ENCODE measurements around the gene MANBA. TPM values are rescaled to one million over a fixed set of nuclear protein-coding genes. Genes with fewer than 3 reads are reported as not detected.
"Not testable (repeated sequence)": the region's sequence is repeated elsewhere in the genome, so short reads cannot be mapped to it uniquely, and the experiment has no call there.

The MANBA gene
- total and polyA plus RNA-seq, 7 experiments from 2014 or later: 15.7 to 56.4 (median 26.0) TPM

- peaks cover 0 to 9% (median 4%) of the 10 kb centered on the region in 7 donors for H3K4me1 Mint-ChIP-seq
- no peak overlapping the region for H3K4me3 Mint-ChIP-seq
- POLR2A ChIA-PET: no interaction called here
- Histone ChIP-seq H3K4me3 (ENCODE audit: low read length) (no peak overlapping the region), H3K27ac (ENCODE audit: low read depth, low read length) (no peak overlapping the region), H3K4me1 (ENCODE audit: control insufficient read depth in 2 of 2, insufficient read depth in 2 of 2, low read length in 2 of 2) (no peaks in the 10 kb centered on the region), H3K9me3 (ENCODE audit: control insufficient read depth in 2 of 3, low read length in 3 of 3) (no peaks in the 10 kb centered on the region), H3K36me3 (ENCODE audit: control insufficient read depth in 2 of 3, insufficient read depth in 3 of 3, low read length in 3 of 3) (peaks cover 0 to 17% (median 0%) of the 10 kb centered on the region in 3 experiments), H3K27me3 (ENCODE audit: control insufficient read depth in 2 of 2, insufficient read depth in 2 of 2, low read length in 2 of 2) (no peaks in the 10 kb centered on the region)
- H3K27ac Mint-ChIP-seq: no peak overlapping the region
- no peak for ATAC-seq
- H3K9me3 Mint-ChIP-seq: peaks cover 0 to 3% (median 0%) of the 10 kb centered on the region in 11 donors
- H3K27me3 Mint-ChIP-seq: no peaks in the 10 kb centered on the region
- CTCF ChIA-PET: no interaction called here
- no peak for DNase-seq
- intact Hi-C loops (cut with micrococcal nuclease): no loop called here
- H3K36me3 Mint-ChIP-seq: peaks cover 12 to 53% (median 42%) of the 10 kb centered on the region in 5 donors
Observed at GRCh38 chr4:102723511-102723910, 37.3 kb downstream of the MANBA start.

DNA sequence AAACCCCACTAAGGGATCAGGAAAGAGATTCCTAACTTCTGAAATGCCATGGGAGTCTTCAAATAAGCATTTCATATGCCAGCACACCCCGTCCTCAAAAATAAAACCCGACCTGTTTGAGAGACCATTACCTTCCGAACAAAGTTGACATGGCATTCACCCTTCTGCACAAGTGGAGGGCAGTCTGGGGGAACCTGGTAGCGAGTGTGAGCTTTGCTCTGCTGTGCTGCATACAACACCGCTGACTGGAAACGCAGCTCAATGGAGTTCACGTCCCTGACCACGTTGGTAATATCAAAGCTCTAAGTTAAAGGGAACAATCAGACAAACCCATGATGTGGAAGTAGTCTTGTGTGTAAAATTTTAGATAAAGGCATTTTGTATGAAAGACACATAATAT is 38.0 kb downstream of the MANBA start:
- intact Hi-C loops (cut with micrococcal nuclease): no loop called here
- H3K9me3 ChIP-seq (ENCODE audit: control insufficient read depth in 2 of 3, low read length in 3 of 3): no peaks in the 10 kb centered on the region
- H3K4me1 Mint-ChIP-seq: peaks cover 0 to 9% (median 4%) of the 10 kb centered on the region in 7 donors
- H3K36me3 Mint-ChIP-seq: peaks cover 20 to 55% (median 46%) of the 10 kb centered on the region in 5 donors
- no peak overlapping the region for H3K4me3 Mint-ChIP-seq
- no peak overlapping the region for H3K27ac ChIP-seq (ENCODE audit: low read depth, low read length)
- no peaks in the 10 kb centered on the region for H3K27me3 Mint-ChIP-seq
- ChIA-PET POLR2A (no interaction called here), CTCF (no interaction called here)
- peak overlapping the region in 1 of 9 donors; percentile 25 for H3K27ac Mint-ChIP-seq
- H3K4me1 ChIP-seq (ENCODE audit: control insufficient read depth in 2 of 2, insufficient read depth in 2 of 2, low read length in 2 of 2): no peaks in the 10 kb centered on the region
- H3K36me3 ChIP-seq (ENCODE audit: control insufficient read depth in 2 of 3, insufficient read depth in 3 of 3, low read length in 3 of 3): peaks cover 0 to 17% (median 0%) of the 10 kb centered on the region in 3 experiments
- DNase-seq (no peak), ATAC-seq (no peak)
- no peak overlapping the region for H3K4me3 ChIP-seq (ENCODE audit: low read length)
- peaks cover 0 to 3% (median 0%) of the 10 kb centered on the region in 11 donors for H3K9me3 Mint-ChIP-seq
- no peaks in the 10 kb centered on the region for H3K27me3 ChIP-seq (ENCODE audit: control insufficient read depth in 2 of 2, insufficient read depth in 2 of 2, low read length in 2 of 2)

DNA sequence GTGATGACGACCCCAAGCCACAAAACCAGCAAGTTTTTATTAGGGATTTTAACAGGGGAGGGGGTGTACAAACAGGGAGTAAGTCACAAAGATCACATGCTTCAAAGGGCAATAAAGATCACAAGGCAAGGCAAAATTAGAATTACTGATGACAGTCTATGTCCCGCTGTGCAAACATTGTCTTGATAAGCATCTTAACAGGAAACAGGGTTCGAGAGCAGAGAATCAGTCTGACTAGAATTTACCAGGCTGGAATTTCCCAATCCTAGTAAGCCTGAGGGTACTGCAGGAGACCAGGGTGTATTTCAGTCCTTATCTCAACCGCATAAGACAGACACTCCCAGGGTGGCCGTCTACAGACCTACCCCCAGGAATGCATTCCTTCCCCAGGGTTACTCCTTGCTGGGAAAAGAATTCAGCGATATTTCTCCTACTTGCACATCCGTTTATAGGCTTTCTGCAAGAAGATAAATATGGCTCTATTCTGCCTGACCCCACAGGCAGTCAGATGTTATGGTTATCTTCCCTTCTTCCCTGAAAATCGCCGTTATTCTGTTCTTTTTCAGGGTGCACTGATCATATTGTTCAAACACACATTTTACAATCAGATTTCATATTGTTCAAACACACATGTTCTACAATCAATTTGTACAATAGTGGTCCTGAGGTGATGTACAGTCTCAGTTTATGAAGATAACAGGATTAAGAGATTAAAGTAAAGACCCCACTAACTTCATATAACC is 41.8 kb downstream of the MANBA start:
- H3K36me3 Mint-ChIP-seq: peaks cover 20 to 46% (median 41%) of the 10 kb centered on the region in 5 donors
- peaks cover 0 to 19% (median 0%) of the 10 kb centered on the region in 3 experiments for H3K36me3 ChIP-seq (ENCODE audit: control insufficient read depth in 2 of 3, insufficient read depth in 3 of 3, low read length in 3 of 3)
- intact Hi-C loops (cut with micrococcal nuclease): not testable (repeated sequence)

DNA sequence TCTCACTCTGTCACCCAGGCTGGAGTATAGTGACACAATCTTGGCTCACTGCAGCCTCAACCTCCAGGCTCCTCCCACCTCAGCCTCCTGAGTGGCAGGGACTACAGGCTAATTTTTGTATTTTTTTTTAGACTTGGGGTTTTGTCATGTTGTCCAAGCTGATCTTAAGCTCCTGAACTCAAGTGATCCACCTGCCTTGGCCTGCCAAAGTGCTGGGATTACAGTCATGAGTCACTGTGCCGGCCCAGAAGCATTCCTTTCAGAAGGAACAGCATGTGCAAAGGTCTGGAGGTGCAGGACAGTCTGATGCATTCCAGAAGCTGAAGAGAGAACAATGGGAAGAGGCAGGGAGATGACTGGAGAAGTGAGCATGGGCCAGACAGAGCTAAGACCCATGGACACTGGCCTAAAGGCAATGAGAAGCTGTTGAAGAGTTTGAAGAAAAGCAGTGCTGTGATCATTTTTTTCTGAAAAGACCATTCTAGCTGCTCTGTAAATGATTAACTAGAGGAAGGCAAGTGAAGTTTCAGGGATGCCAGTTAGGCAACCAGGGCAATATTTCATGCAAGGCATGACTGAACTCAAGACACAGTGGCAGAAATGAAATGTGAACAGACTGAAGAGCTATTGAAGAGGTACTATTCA is 43.2 kb downstream of the MANBA start:
- Histone ChIP-seq H3K4me1 (ENCODE audit: control insufficient read depth in 2 of 2, insufficient read depth in 2 of 2, low read length in 2 of 2) (no peaks in the 10 kb centered on the region), H3K36me3 (ENCODE audit: control insufficient read depth in 2 of 3, insufficient read depth in 3 of 3, low read length in 3 of 3) (peaks cover 0 to 16% (median 0%) of the 10 kb centered on the region in 3 experiments), H3K27ac (ENCODE audit: low read depth, low read length) (no peak overlapping the region), H3K9me3 (ENCODE audit: control insufficient read depth in 2 of 3, low read length in 3 of 3) (no peaks in the 10 kb centered on the region), H3K27me3 (ENCODE audit: control insufficient read depth in 2 of 2, insufficient read depth in 2 of 2, low read length in 2 of 2) (no peaks in the 10 kb centered on the region), H3K4me3 (ENCODE audit: low read length) (no peak overlapping the region)
- ChIA-PET POLR2A (interaction anchor here (0.6 kb wide), 1 partner anchor 167 kb away, joined by 3 read pairs; no protein-coding TSS in a partner anchor), CTCF (no interaction called here)
- ATAC-seq (no peak), DNase-seq (no peak)
- Mint-ChIP-seq H3K36me3 (peaks cover 20 to 42% (median 38%) of the 10 kb centered on the region in 5 donors), H3K4me3 (no peak overlapping the region), H3K27me3 (no peaks in the 10 kb centered on the region), H3K27ac (no peak overlapping the region), H3K9me3 (peaks cover 0 to 3% (median 0%) of the 10 kb centered on the region in 11 donors), H3K4me1 (peaks cover 0 to 8% (median 4%) of the 10 kb centered on the region in 7 donors)
- intact Hi-C loops (cut with micrococcal nuclease): no loop called here

More for the DNA sequence above, 41.8 kb downstream of the MANBA start:
- H3K9me3 ChIP-seq (ENCODE audit: control insufficient read depth in 2 of 3, low read length in 3 of 3); H3K27ac ChIP-seq (ENCODE audit: low read depth, low read length); H3K9me3 Mint-ChIP-seq; H3K4me3 ChIP-seq (ENCODE audit: low read length); ATAC-seq; H3K4me1 ChIP-seq (ENCODE audit: control insufficient read depth in 2 of 2, insufficient read depth in 2 of 2, low read length in 2 of 2); H3K27me3 ChIP-seq (ENCODE audit: control insufficient read depth in 2 of 2, insufficient read depth in 2 of 2, low read length in 2 of 2); H3K4me1 Mint-ChIP-seq; DNase-seq; CTCF ChIA-PET; POLR2A ChIA-PET; H3K4me3 Mint-ChIP-seq; H3K27me3 Mint-ChIP-seq: not testable (repeated sequence)
- peak overlapping the region in 1 of 9 donors; percentile 51 for H3K27ac Mint-ChIP-seq

GRCh38 chr4:102715057-102715456 is 45.7 kb downstream of the MANBA start:
- no peak for ATAC-seq
- H3K9me3 ChIP-seq (ENCODE audit: control insufficient read depth in 2 of 3, low read length in 3 of 3): no peaks in the 10 kb centered on the region
- H3K27me3 ChIP-seq (ENCODE audit: control insufficient read depth in 2 of 2, insufficient read depth in 2 of 2, low read length in 2 of 2): no peaks in the 10 kb centered on the region
- peaks cover 30 to 60% (median 49%) of the 10 kb centered on the region in 5 donors for H3K36me3 Mint-ChIP-seq
- ChIA-PET POLR2A (no interaction called here), CTCF (interaction anchor here (0.7 kb wide), 1 partner anchor 136 kb away, joined by 4 read pairs; no protein-coding TSS in a partner anchor)
- H3K9me3 Mint-ChIP-seq: peaks cover 0 to 3% (median 0%) of the 10 kb centered on the region in 11 donors
- H3K27ac Mint-ChIP-seq: peak overlapping the region in 1 of 9 donors; percentile 70
- no peaks in the 10 kb centered on the region for H3K27me3 Mint-ChIP-seq
- intact Hi-C loops (cut with micrococcal nuclease): no loop called here
- no peaks in the 10 kb centered on the region for H3K4me1 ChIP-seq (ENCODE audit: control insufficient read depth in 2 of 2, insufficient read depth in 2 of 2, low read length in 2 of 2)
- no peak overlapping the region for H3K4me3 ChIP-seq (ENCODE audit: low read length)
- H3K27ac ChIP-seq (ENCODE audit: low read depth, low read length): no peak overlapping the region
- H3K36me3 ChIP-seq (ENCODE audit: control insufficient read depth in 2 of 3, insufficient read depth in 3 of 3, low read length in 3 of 3): peaks cover 0 to 16% (median 0%) of the 10 kb centered on the region in 3 experiments
- DNase-seq: no peak
- H3K4me1 Mint-ChIP-seq: peaks cover 0 to 14% (median 4%) of the 10 kb centered on the region in 7 donors
- H3K4me3 Mint-ChIP-seq: no peak overlapping the region

- H3K27me3 Mint-ChIP-seq; H3K4me3 ChIP-seq (ENCODE audit: low read length); H3K4me3 Mint-ChIP-seq; intact Hi-C loops (cut with micrococcal nuclease); H3K4me1 ChIP-seq (ENCODE audit: control insufficient read depth in 2 of 2, insufficient read depth in 2 of 2, low read length in 2 of 2); H3K9me3 Mint-ChIP-seq; H3K27me3 ChIP-seq (ENCODE audit: control insufficient read depth in 2 of 2, insufficient read depth in 2 of 2, low read length in 2 of 2); H3K9me3 ChIP-seq (ENCODE audit: control insufficient read depth in 2 of 3, low read length in 3 of 3); H3K36me3 ChIP-seq (ENCODE audit: control insufficient read depth in 2 of 3, insufficient read depth in 3 of 3, low read length in 3 of 3); CTCF ChIA-PET; POLR2A ChIA-PET; DNase-seq; ATAC-seq; H3K27ac Mint-ChIP-seq; H3K27ac ChIP-seq (ENCODE audit: low read depth, low read length): not testable (repeated sequence)
- peaks cover 2 to 20% (median 11%) of the 10 kb centered on the region in 7 donors for H3K4me1 Mint-ChIP-seq
- peaks cover 25 to 60% (median 49%) of the 10 kb centered on the region in 5 donors for H3K36me3 Mint-ChIP-seq
Observed at GRCh38 chr4:102713774-102714173, 47.0 kb downstream of the MANBA start.

All from naive thymus-derived CD4-positive, alpha-beta T cell (primary cell).